ENCODE results near the gene DHCR7. TPM values are rescaled to one million over a fixed set of nuclear protein-coding genes. Genes with fewer than 3 reads are reported as not detected.

Gene DHCR7
- total RNA-seq, 1 experiment from 2014 or later, result 371 TPM

DNA sequence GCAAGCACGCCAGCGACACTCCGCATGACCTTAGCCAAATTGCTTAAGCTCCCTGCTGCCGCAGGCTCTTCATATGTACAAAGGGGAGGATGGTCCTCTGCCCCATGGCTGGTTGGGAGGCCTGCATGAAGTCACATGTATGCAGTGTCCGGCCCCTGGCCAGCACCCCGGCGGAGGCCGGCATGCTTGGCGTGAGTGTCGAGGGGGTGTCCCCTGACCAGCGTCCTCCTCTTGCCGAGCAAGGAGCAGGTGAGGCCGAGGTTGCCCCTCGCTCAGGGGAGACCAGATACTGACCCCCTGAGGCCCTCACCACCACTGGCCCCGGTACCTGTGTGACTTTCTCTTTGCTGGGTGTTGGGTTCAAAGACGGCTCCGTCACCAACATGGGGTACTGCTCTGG is 50.2 kb downstream of the DHCR7 start:
- Mint-ChIP-seq H3K27me3 (ENCODE audit: insufficient read depth, unreplicated experiment) (peaks cover 10% of the 10 kb centered on the region), H3K27ac (ENCODE audit: unreplicated experiment) (no peak overlapping the region), H3K36me3 (ENCODE audit: insufficient read depth, unreplicated experiment) (no peaks in the 10 kb centered on the region), H3K4me3 (ENCODE audit: unreplicated experiment) (no peak overlapping the region), H3K4me1 (ENCODE audit: low read depth, unreplicated experiment) (no peaks in the 10 kb centered on the region), H3K9me3 (ENCODE audit: unreplicated experiment) (peaks cover 9% of the 10 kb centered on the region)
- BruUV-seq (replicated peaks), result no TSS peak
- CTCF ChIA-PET, result no interaction called here
- POLR2A ChIA-PET, result no interaction called here
- H3K36me3 ChIP-seq (ENCODE audit: control insufficient read depth, insufficient read depth, low read length), result no peaks in the 10 kb centered on the region
- DNase-seq, result no peak
- TF ChIP-seq, protein P1, sequence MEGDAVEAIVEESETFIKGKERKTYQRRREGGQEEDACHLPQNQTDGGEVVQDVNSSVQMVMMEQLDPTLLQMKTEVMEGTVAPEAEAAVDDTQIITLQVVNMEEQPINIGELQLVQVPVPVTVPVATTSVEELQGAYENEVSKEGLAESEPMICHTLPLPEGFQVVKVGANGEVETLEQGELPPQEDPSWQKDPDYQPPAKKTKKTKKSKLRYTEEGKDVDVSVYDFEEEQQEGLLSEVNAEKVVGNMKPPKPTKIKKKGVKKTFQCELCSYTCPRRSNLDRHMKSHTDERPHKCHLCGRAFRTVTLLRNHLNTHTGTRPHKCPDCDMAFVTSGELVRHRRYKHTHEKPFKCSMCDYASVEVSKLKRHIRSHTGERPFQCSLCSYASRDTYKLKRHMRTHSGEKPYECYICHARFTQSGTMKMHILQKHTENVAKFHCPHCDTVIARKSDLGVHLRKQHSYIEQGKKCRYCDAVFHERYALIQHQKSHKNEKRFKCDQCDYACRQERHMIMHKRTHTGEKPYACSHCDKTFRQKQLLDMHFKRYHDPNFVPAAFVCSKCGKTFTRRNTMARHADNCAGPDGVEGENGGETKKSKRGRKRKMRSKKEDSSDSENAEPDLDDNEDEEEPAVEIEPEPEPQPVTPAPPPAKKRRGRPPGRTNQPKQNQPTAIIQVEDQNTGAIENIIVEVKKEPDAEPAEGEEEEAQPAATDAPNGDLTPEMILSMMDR (IDR thresholded peaks at IDR 0.05; ENCODE audit: insufficient read depth in 1 of 2, low read depth in 1 of 2, low read length in 1 of 2, severe bottlenecking in 1 of 2, unreplicated experiment in 1 of 2), result no peak
- peaks cover 2% of the 10 kb centered on the region; the same call in 1 of the 2 replicates for H3K27me3 ChIP-seq (replicated peaks; ENCODE audit: control insufficient read depth, insufficient read depth, low read length)
- no peaks in the 10 kb centered on the region for H3K4me1 ChIP-seq
- intact Hi-C loops (cut with micrococcal nuclease; ENCODE audit: unreplicated experiment), result no loop called here
- no peak overlapping the region for H3K4me3 ChIP-seq (ENCODE audit: low read depth, low read length)
- no peaks in the 10 kb centered on the region for H3K9me3 ChIP-seq

DNA sequence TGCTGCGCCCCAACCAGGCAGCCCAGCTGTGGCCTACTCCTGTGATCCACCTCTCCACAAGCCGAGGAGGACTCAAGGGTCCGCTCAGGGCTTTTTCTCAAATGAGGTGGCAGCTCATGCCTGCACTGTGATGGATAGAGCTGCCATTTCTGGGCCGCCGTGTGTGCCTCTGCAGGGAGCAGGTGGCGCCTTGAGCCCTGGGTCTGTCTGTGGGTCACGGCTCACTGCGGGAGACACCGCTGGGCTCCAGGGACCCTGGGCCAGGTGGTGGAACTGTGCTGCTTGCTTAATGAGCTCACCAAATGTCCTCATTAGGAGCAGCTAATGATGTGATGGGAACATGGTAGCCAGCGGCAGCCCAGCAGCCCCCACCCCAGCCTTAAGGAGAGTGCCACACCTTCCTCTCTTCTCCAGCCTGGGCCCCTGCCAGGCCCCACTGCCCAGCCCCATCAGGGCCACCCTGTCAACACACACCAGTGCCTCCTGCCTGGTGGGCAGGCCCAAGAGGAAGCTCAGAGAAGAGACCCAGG is 50.8 kb downstream of the DHCR7 start:
- no peaks in the 10 kb centered on the region for H3K4me1 ChIP-seq
- CTCF ChIA-PET, result no interaction called here
- no peaks in the 10 kb centered on the region for H3K36me3 Mint-ChIP-seq (ENCODE audit: insufficient read depth, unreplicated experiment)
- BruUV-seq (replicated peaks), result no TSS peak
- TF ChIP-seq, protein P1 (IDR thresholded peaks at IDR 0.05; ENCODE audit: insufficient read depth in 1 of 2, low read depth in 1 of 2, low read length in 1 of 2, severe bottlenecking in 1 of 2, unreplicated experiment in 1 of 2), result no peak
- H3K27ac Mint-ChIP-seq (ENCODE audit: unreplicated experiment), result no peak overlapping the region
- no peaks in the 10 kb centered on the region for H3K36me3 ChIP-seq (ENCODE audit: control insufficient read depth, insufficient read depth, low read length)
- POLR2A ChIA-PET, result no interaction called here
- peaks cover 10% of the 10 kb centered on the region for H3K27me3 Mint-ChIP-seq (ENCODE audit: insufficient read depth, unreplicated experiment)
- peaks cover 3% of the 10 kb centered on the region; the same call in 1 of the 2 replicates for H3K27me3 ChIP-seq (replicated peaks; ENCODE audit: control insufficient read depth, insufficient read depth, low read length)
- no peak for DNase-seq
- H3K4me1 Mint-ChIP-seq (ENCODE audit: low read depth, unreplicated experiment), result no peaks in the 10 kb centered on the region
- intact Hi-C loops (cut with micrococcal nuclease; ENCODE audit: unreplicated experiment), result no loop called here
- H3K9me3 Mint-ChIP-seq (ENCODE audit: unreplicated experiment), result peaks cover 5% of the 10 kb centered on the region
- H3K4me3 Mint-ChIP-seq (ENCODE audit: unreplicated experiment), result no peak overlapping the region
- H3K4me3 ChIP-seq (ENCODE audit: low read depth, low read length), result no peak overlapping the region
- no peaks in the 10 kb centered on the region for H3K9me3 ChIP-seq

DNA sequence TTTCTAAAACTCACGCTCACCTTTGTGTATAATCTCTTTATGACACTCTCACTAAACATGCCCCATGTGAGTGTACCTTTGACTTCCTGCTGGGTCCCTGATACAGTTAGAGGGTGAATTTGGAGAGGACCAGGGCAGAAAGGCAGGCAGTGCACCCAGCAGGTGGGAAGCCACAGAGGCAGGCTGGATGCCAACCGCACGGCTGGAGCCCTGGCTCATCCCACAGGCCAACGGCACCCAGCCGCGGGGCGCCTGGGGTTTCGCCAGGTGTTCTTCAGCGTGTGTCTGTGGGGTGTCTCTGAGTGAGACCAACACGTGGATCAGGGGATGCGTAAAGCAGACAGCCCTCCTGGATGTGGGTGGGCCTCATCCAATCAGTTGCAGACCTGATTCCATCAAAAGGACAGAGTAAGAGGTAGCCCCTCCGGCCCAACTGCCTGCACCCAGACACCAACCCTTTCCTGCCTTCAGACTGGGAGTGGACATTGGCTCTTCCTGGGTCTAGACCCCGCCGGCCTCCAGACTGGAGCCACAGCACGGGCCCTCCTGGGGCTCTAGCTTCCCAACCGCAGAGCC is 51.6 kb downstream of the DHCR7 start:
- peaks cover 3% of the 10 kb centered on the region; the same call in 1 of the 2 replicates for H3K27me3 ChIP-seq (replicated peaks; ENCODE audit: control insufficient read depth, insufficient read depth, low read length)
- H3K4me3 Mint-ChIP-seq (ENCODE audit: unreplicated experiment), result no peak overlapping the region
- no peak for DNase-seq
- no peak overlapping the region for H3K4me3 ChIP-seq (ENCODE audit: low read depth, low read length)
- no peak overlapping the region for H3K27ac Mint-ChIP-seq (ENCODE audit: unreplicated experiment)
- POLR2A ChIA-PET, result no interaction called here
- CTCF ChIA-PET, result no interaction called here
- no peaks in the 10 kb centered on the region for H3K4me1 Mint-ChIP-seq (ENCODE audit: low read depth, unreplicated experiment)
- no peaks in the 10 kb centered on the region for H3K36me3 Mint-ChIP-seq (ENCODE audit: insufficient read depth, unreplicated experiment)
- intact Hi-C loops (cut with micrococcal nuclease; ENCODE audit: unreplicated experiment), result no loop called here
- H3K27me3 Mint-ChIP-seq (ENCODE audit: insufficient read depth, unreplicated experiment), result peaks cover 14% of the 10 kb centered on the region
- no TSS peak for BruUV-seq (replicated peaks)
- no peaks in the 10 kb centered on the region for H3K9me3 ChIP-seq
- H3K9me3 Mint-ChIP-seq (ENCODE audit: unreplicated experiment), result no peaks in the 10 kb centered on the region
- H3K4me1 ChIP-seq, result no peaks in the 10 kb centered on the region
- no peaks in the 10 kb centered on the region for H3K36me3 ChIP-seq (ENCODE audit: control insufficient read depth, insufficient read depth, low read length)
- TF ChIP-seq, protein P1 (IDR thresholded peaks at IDR 0.05; ENCODE audit: insufficient read depth in 1 of 2, low read depth in 1 of 2, low read length in 1 of 2, severe bottlenecking in 1 of 2, unreplicated experiment in 1 of 2), result no peak
